Thyroid gland (tissue), 4 donors: ENCODE measurements around the gene ALLC.

Source experiments
- CTCF ChIP-seq, 6 experiments: fragments of 200-600 bp in 3 of 6; fragments of 450-650 bp in 3 of 6; sonication (generic) in 3 of 6; IDR thresholded peaks; one replicate each; pipeline ENCODE4 v1.5.1; 2016 to 2019; ENCODE audit warnings: antibody characterized with exemption in 6 of 6, mild to moderate bottlenecking in 2 of 6, inconsistent platforms in 1 of 6, moderate library complexity in 1 of 6
- POLR2A ChIP-seq, 2 donors: fragments of 450-650 bp; IDR thresholded peaks; one replicate each; pipeline ENCODE4 v1.6.1; 2017; ENCODE audit warnings: antibody characterized with exemption in 2 of 2, mild to moderate bottlenecking in 2 of 2, moderate library complexity in 1 of 2

GRCh38 chr2:3704692-3705091 is 46.7 kb downstream of the ALLC start:
- TF ChIP-seq CTCF (IDR thresholded peaks at IDR 0.05) (no peak), POLR2A (IDR thresholded peaks at IDR 0.05) (no peak)
